Measurements from ENCODE around the gene TBCD.

Gene TBCD

DNA sequence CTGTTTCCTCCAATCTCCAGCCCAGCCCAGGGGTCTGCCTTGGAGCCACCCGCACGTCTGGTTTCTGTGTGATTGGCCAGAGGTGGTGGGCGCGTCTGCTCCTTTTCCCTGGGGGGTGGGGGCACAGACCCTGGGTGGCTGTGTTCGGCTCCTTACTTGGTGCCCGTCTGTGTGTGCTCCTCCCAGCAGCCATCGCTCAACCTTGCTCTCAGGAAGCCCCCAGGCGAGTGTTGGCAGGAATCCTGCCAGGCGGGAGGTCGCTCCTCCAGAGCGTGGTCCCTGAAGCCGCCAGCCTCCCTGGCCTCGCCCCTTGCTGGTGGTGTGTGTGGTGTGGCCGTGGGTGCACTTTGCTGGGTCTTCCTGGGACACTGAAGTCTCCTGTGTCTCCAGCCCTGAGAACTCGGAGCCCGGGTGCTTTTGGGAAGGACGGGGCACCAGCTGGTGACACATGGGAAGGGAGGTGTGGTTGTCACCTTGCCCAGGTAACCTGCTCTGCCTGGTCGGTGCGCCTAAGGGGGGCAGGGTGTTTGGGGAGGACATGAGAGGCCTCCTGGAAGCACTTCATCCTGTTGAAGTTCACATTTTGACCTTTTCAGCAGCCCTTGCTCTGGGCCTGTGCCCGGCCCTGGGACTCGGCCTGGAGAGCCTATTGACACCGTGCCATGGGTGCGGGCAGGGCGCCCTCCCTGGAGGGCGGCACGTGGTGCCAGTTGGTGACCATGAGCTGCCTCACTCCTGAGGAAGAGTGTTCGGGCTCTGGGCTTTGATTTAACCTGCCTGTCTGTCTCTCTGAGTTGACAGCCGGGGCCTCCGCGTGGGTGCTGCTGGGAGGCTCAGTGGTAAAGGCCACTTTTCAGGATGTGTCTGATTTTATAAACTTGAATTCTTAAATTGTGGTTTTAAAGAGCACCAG is 137.0 kb downstream of the TBCD start:
- TF ChIP-seq HDGF (IDR thresholded peaks at IDR 0.05; ENCODE audit: borderline replicate concordance) (no peak), L3MBTL2 (conservative IDR thresholded peaks at IDR 0.05) (no peak), BHLHE40 (IDR thresholded peaks at IDR 0.05; ENCODE audit: borderline replicate concordance) (no peak), TARDBP (IDR thresholded peaks at IDR 0.05) (no peak), NFRKB (IDR thresholded peaks at IDR 0.05) (no peak), FOXA1 (IDR thresholded peaks at IDR 0.05) (no peak), ZNF384 (IDR thresholded peaks at IDR 0.05) (no peak), SUZ12 (IDR thresholded peaks at IDR 0.05) (no peak), ELF4 (IDR thresholded peaks at IDR 0.05) (no peak), ARNT (IDR thresholded peaks at IDR 0.05) (no peak), CTBP1 (IDR thresholded peaks at IDR 0.05; ENCODE audit: borderline replicate concordance) (no peak), PKNOX1 (IDR thresholded peaks at IDR 0.05) (no peak), FOXK2 (IDR thresholded peaks at IDR 0.05) (no peak)
- DNase-seq (ENCODE audit: extremely low spot score): no peak
- ChIA-PET CTCF (interaction anchor here (1.0 kb wide), 1 partner anchor 12 kb away, joined by 3 read pairs; no protein-coding TSS in a partner anchor), POLR2A (no interaction called here)

- TF ChIP-seq FOXM1 (IDR thresholded peaks at IDR 0.05; ENCODE audit: borderline replicate concordance) (no peak), FOXK2 (IDR thresholded peaks at IDR 0.05) (no peak), ARNT (IDR thresholded peaks at IDR 0.05) (no peak), ELF4 (IDR thresholded peaks at IDR 0.05) (no peak), CTBP1 (IDR thresholded peaks at IDR 0.05; ENCODE audit: borderline replicate concordance) (no peak), SUZ12 (IDR thresholded peaks at IDR 0.05) (no peak), BHLHE40 (IDR thresholded peaks at IDR 0.05; ENCODE audit: borderline replicate concordance) (no peak), TARDBP (IDR thresholded peaks at IDR 0.05) (no peak), ZNF384 (IDR thresholded peaks at IDR 0.05) (no peak), FOXA1 (IDR thresholded peaks at IDR 0.05) (no peak), LEF1 (IDR thresholded peaks at IDR 0.05; ENCODE audit: borderline replicate concordance) (no peak), SP1 (IDR thresholded peaks at IDR 0.05) (no peak), PKNOX1 (IDR thresholded peaks at IDR 0.05) (no peak)
- ChIA-PET POLR2A (no interaction called here), CTCF (interaction anchor here (0.5 to 1.0 kb wide), 2 partner anchors 13 to 28 kb away, joined by 3 to 4 read pairs; no protein-coding TSS in a partner anchor)
- no peak for DNase-seq (ENCODE audit: extremely low spot score)
Measured at GRCh38 chr17:82889496-82890338, 137.9 kb downstream of the TBCD start.

GRCh38 chr17:82890339-82890730 is 138.5 kb downstream of the TBCD start:
- no peak for DNase-seq (ENCODE audit: extremely low spot score)
- ChIA-PET POLR2A (no interaction called here), CTCF (interaction anchor here (0.5 kb wide), 1 partner anchor 29 kb away, joined by 4 read pairs; no protein-coding TSS in a partner anchor)
- TF ChIP-seq TARDBP (IDR thresholded peaks at IDR 0.05): no peak
- no peak for TF ChIP-seq NFRKB (IDR thresholded peaks at IDR 0.05)
- TF ChIP-seq SUZ12 (IDR thresholded peaks at IDR 0.05): no peak
- no peak for TF ChIP-seq PKNOX1 (IDR thresholded peaks at IDR 0.05)
- TF ChIP-seq ARNT (IDR thresholded peaks at IDR 0.05): no peak
- TF ChIP-seq ZNF384 (IDR thresholded peaks at IDR 0.05): no peak
- TF ChIP-seq BHLHE40 (IDR thresholded peaks at IDR 0.05; ENCODE audit: borderline replicate concordance): no peak
- TF ChIP-seq L3MBTL2 (conservative IDR thresholded peaks at IDR 0.05): no peak
- no peak for TF ChIP-seq ELF4 (IDR thresholded peaks at IDR 0.05)
- TF ChIP-seq LEF1 (IDR thresholded peaks at IDR 0.05; ENCODE audit: borderline replicate concordance): no peak
- no peak for TF ChIP-seq HDGF (IDR thresholded peaks at IDR 0.05; ENCODE audit: borderline replicate concordance)

DNA sequence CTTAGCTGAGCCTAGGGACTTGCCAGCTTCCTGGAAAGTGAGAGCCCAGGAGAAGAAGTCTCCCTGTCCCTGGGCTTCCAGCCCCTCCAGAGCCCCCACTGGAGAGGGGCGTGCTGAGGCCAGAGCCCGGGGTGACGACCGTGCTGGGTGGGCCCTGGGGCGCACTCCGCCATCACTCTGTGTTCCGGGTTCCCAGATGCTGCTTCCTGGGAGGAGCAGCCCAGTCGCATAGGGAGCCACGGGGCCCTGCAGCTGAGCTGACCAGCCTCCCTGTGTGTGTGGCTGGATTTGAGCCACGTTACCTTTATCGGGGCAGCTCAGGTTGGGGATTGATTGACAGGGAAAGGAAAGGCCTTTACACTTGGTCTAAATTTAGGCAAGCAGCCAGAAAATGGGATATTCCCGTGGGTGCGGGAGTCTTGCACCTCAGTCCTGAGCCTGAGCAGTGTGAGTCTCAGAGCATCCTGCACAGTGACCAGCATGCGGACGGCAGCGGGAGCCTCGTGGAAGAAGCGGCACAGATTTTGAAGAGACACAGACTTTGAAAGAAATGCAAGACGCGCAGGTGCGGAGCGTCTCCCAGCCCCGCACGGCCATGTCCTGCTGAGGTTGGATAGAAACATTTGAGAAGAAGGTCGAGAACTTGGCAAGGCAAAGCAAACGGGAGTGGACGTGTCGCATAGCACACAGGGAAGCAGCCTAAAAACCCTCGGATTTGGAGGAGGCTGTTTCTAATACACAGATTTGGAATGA is 139.2 kb downstream of the TBCD start:
- TF ChIP-seq SUZ12 (IDR thresholded peaks at IDR 0.05): no peak
- TF ChIP-seq ARNT (IDR thresholded peaks at IDR 0.05): no peak
- no peak for TF ChIP-seq SP1 (IDR thresholded peaks at IDR 0.05)
- no peak for TF ChIP-seq CTBP1 (IDR thresholded peaks at IDR 0.05; ENCODE audit: borderline replicate concordance)
- TF ChIP-seq TARDBP (IDR thresholded peaks at IDR 0.05): no peak
- no peak for TF ChIP-seq FOXA1 (IDR thresholded peaks at IDR 0.05)
- no peak for TF ChIP-seq PKNOX1 (IDR thresholded peaks at IDR 0.05)
- TF ChIP-seq FOXK2 (IDR thresholded peaks at IDR 0.05): no peak
- no peak for TF ChIP-seq FOXM1 (IDR thresholded peaks at IDR 0.05; ENCODE audit: borderline replicate concordance)
- TF ChIP-seq ELF4 (IDR thresholded peaks at IDR 0.05): no peak
- DNase-seq (ENCODE audit: extremely low spot score): no peak
- ChIA-PET POLR2A (no interaction called here), CTCF (no interaction called here)

All from HEK293T (cell line).